Spleen (tissue), 7 donors: ENCODE data around the gene ADORA2A.
A peak's percentile ranks its signal among the peaks of the same experiment; 100 is the strongest.

ENCODE experiments used
- CTCF ChIP-seq, 11 experiments: fragments of 200-600 bp in 7 of 11; fragments of 450-650 bp in 4 of 11; sonication (generic) in 4 of 11; IDR thresholded peaks in 8 of 11; conservative IDR thresholded peaks in 3 of 11; 1 replicate in 7 of 11; 2 replicates in 4 of 11; pipeline versions ENCODE4 v1.4.0 to v1.8.0; 2016 to 2021; ENCODE audit warnings: antibody characterized with exemption in 11 of 11, inconsistent platforms in 4 of 11, mild to moderate bottlenecking in 1 of 11
- POLR2A ChIP-seq, 3 donors: fragments of 450-650 bp; IDR thresholded peaks; one replicate each; pipeline ENCODE4 v1.5.1; 2017; ENCODE audit warnings: antibody characterized with exemption in 3 of 3, mild to moderate bottlenecking in 1 of 3
- POLR2AphosphoS5 ChIP-seq, 3 donors: sonication (generic); formaldehyde crosslinking; IDR thresholded peaks; one replicate each; pipeline ENCODE4 v1.5.1; 2017; ENCODE audit warnings: antibody characterized with exemption in 3 of 3
- donor health status: DM: no; HTN: no; CAD: no; lungs with moderate emphysema.
- donor health status: DM: no; HTN: no; CAD: no.
- donor health status: DM: no; HTN: no; CAD: no.

GRCh38 chr22:24435861-24436371 lies 8.5 kb downstream of the ADORA2A start:
- TF ChIP-seq CTCF (IDR thresholded peaks at IDR 0.05 in 8 of 11, conservative IDR thresholded peaks at IDR 0.05 in 3 of 11) = no peak
- peak in 1 of 3 donors; percentile 46 for TF ChIP-seq POLR2AphosphoS5 (IDR thresholded peaks at IDR 0.05)
- no peak for TF ChIP-seq POLR2A (IDR thresholded peaks at IDR 0.05)
